ENCODE data around the gene SQSTM1. TPM values are rescaled to one million over a fixed set of nuclear protein-coding genes. Genes with fewer than 3 reads are reported as not detected.

Gene SQSTM1
- polyA plus RNA-seq, 2 of the 4 experiments (the other 2 are of a cell fraction) = 362 to 625 TPM

GRCh38 chr5:179832039-179832745 lies 11.5 kb downstream of the SQSTM1 start:
- ChIA-PET CTCF (interaction anchor here (0.9 to 11.6 kb wide), 7 partner anchors 9 to 36 kb away, joined by 3 to 86 read pairs (median 3); no protein-coding TSS in a partner anchor), POLR2A (interaction anchor here (0.9 to 1.6 kb wide), 2 partner anchors 10 to 11 kb away, joined by 3 to 7 read pairs; partner anchors contain the start of gene SQSTM1)
- Histone ChIP-seq H3K4me1 (peaks cover 64% of the 10 kb centered on the region), H3K9me3 (no peaks in the 10 kb centered on the region), H3K4me2 (no peak overlapping the region), H3K4me3 (no peak overlapping the region), H3K27ac (peak overlapping the region in 1 of 2 experiments; percentile 8; a peak in 1 of 6 replicates)
- DNase-seq (ENCODE audit: low read depth in 1 of 2, low spot score in 1 of 2) = no peak
- peak; percentile 46; the same call in 1 of the 2 replicates for TF ChIP-seq MAX (IDR thresholded peaks at IDR 0.05)
- no peak for TF ChIP-seq HDAC2 (IDR thresholded peaks at IDR 0.05)
- TF ChIP-seq TFCP2L1 (CRISPR knock-in tag; IDR thresholded peaks at IDR 0.05) = peak; percentile 84; the same call in 1 of the 2 replicates
- peak; percentile 9; the same call in 1 of the 2 replicates for TF ChIP-seq FOSB (CRISPR knock-in tag; IDR thresholded peaks at IDR 0.05)
- TF ChIP-seq POLR2AphosphoS2 (conservative IDR thresholded peaks at IDR 0.05; ENCODE audit: low read length) = peak; percentile 76
- 0 out of 5 replicates have a peak, but pooled peaks of 1 of the 2 experiments have one; percentile 21 for TF ChIP-seq JUN (IDR thresholded peaks at IDR 0.05)
- 87% methylated on average over 20 of the region's 20 CpGs for WGBS (ENCODE audit: missing lambda C conversion rate)
- ATAC-seq = peak; percentile 33 to 34
- FAIRE-seq = no peak

DNA sequence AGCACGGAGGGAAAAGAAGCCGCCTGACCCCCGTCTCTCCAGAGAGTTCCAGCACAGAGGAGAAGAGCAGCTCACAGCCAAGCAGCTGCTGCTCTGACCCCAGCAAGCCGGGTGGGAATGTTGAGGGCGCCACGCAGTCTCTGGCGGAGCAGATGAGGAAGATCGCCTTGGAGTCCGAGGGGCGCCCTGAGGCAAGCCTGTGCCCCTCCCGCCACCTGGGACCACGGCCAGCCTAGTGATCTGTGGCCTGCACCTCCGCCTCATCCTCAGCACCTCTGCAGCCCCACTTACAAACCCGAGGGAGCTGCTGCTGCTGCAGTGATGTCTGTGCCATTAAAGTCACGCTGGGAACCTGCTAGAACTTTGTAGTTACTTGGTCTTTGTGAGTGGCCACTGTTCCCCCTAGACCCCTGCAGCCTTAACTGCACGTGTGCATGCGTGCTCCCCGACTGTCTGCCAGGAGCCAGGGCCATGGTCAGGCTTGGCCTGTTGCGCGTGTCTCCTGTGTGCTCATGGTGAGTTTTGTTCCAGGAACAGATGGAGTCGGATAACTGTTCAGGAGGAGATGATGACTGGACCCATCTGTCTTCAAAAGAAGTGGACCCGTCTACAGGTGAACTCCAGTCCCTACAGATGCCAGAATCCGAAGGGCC lies 12.5 kb downstream of the SQSTM1 start:
- TF ChIP-seq POLR2AphosphoS2 (conservative IDR thresholded peaks at IDR 0.05; ENCODE audit: low read length) (peak; percentile 49; the same call in 1 of the 2 replicates), ESRRA (IDR thresholded peaks at IDR 0.05; ENCODE audit: borderline replicate concordance, low read length) (no peak), JUN (IDR thresholded peaks at IDR 0.05) (peak in 1 of 2 experiments; percentile 52; a peak in 3 of 5 replicates), E2F6 (IDR thresholded peaks at IDR 0.05; ENCODE audit: borderline replicate concordance, low read depth) (no peak)
- TF ChIP-seq, protein P1, sequence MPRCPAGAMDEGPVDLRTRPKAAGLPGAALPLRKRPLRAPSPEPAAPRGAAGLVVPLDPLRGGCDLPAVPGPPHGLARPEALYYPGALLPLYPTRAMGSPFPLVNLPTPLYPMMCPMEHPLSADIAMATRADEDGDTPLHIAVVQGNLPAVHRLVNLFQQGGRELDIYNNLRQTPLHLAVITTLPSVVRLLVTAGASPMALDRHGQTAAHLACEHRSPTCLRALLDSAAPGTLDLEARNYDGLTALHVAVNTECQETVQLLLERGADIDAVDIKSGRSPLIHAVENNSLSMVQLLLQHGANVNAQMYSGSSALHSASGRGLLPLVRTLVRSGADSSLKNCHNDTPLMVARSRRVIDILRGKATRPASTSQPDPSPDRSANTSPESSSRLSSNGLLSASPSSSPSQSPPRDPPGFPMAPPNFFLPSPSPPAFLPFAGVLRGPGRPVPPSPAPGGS (IDR thresholded peaks at IDR 0.05) = no peak
- POLR2A ChIA-PET = interaction anchor here (1.6 kb wide), 1 partner anchor 12 kb away, joined by 7 read pairs; the partner anchor contains the start of gene SQSTM1
- ATAC-seq = peak; percentile 2; a peak in 5 of 6 replicates

GRCh38 chr5:179833709-179834070 lies 13.0 kb downstream of the SQSTM1 start:
- WGBS (ENCODE audit: missing lambda C conversion rate) = 85% methylated on average over 3 of the region's 3 CpGs
- H3K9me3 ChIP-seq = no peaks in the 10 kb centered on the region
- FAIRE-seq = no peak
- H3K27ac ChIP-seq = 0 out of 6 replicates have a peak overlapping the region, but pooled peaks of 1 of the 2 experiments have one; percentile 30
- CTCF ChIA-PET = interaction anchor here (1.9 to 11.6 kb wide), 3 partner anchors 11 to 32 kb away, joined by 5 to 86 read pairs (median 6); no protein-coding TSS in a partner anchor
- H3K4me3 ChIP-seq = no peak overlapping the region
- TF ChIP-seq, protein P2, sequence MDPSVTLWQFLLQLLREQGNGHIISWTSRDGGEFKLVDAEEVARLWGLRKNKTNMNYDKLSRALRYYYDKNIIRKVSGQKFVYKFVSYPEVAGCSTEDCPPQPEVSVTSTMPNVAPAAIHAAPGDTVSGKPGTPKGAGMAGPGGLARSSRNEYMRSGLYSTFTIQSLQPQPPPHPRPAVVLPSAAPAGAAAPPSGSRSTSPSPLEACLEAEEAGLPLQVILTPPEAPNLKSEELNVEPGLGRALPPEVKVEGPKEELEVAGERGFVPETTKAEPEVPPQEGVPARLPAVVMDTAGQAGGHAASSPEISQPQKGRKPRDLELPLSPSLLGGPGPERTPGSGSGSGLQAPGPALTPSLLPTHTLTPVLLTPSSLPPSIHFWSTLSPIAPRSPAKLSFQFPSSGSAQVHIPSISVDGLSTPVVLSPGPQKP (IDR thresholded peaks at IDR 0.05; ENCODE audit: low read depth, low read length) = no peak
- no peak for TF ChIP-seq GATA3 (IDR thresholded peaks at IDR 0.05; ENCODE audit: borderline replicate concordance)
- TF ChIP-seq RFX5 (IDR thresholded peaks at IDR 0.05) = no peak
- TF ChIP-seq CHD2 (IDR thresholded peaks at IDR 0.05; ENCODE audit: low read length, partially characterized antibody) = no peak
- TF ChIP-seq HEYL (CRISPR knock-in tag; IDR thresholded peaks at IDR 0.05) = no peak
- TF ChIP-seq TFCP2L1 (CRISPR knock-in tag; IDR thresholded peaks at IDR 0.05) = no peak
- no peak for TF ChIP-seq RCOR1 (IDR thresholded peaks at IDR 0.05; ENCODE audit: low read depth, low read length)
- TF ChIP-seq ZNF302 (CRISPR knock-in tag; IDR thresholded peaks at IDR 0.05) = no peak
- TF ChIP-seq EHMT2 (IDR thresholded peaks at IDR 0.05; ENCODE audit: low read depth) = no peak
- no peak for TF ChIP-seq SMC3 (IDR thresholded peaks at IDR 0.05)
- no peak for TF ChIP-seq CEBPB (IDR thresholded peaks at IDR 0.05)
- TF ChIP-seq NR3C1 (IDR thresholded peaks at IDR 0.05) = no peak
- TF ChIP-seq ZC3H11A (IDR thresholded peaks at IDR 0.05) = no peak
- TF ChIP-seq SREBF2 (IDR thresholded peaks at IDR 0.05) = no peak
- no peak for TF ChIP-seq CTCF (IDR thresholded peaks at IDR 0.05)
- TF ChIP-seq EP300 (IDR thresholded peaks at IDR 0.05) = no peak
- TF ChIP-seq KDM1A (IDR thresholded peaks at IDR 0.05; ENCODE audit: low read depth) = no peak
- TF ChIP-seq ZSCAN20 (CRISPR knock-in tag; IDR thresholded peaks at IDR 0.05) = no peak
- no peak for TF ChIP-seq HOXB5 (CRISPR knock-in tag; IDR thresholded peaks at IDR 0.05)
- TF ChIP-seq RARB (CRISPR knock-in tag; IDR thresholded peaks at IDR 0.05) = no peak
- peaks cover 59% of the 10 kb centered on the region for H3K4me1 ChIP-seq
- no peak; a peak in 1 of 6 replicates for ATAC-seq
- POLR2A ChIA-PET = interaction anchor here (1.6 kb wide), 1 partner anchor 13 kb away, joined by 7 read pairs; the partner anchor contains the start of gene SQSTM1
- no peak for DNase-seq (ENCODE audit: low read depth in 1 of 2, low spot score in 1 of 2)
- no peak overlapping the region for H3K4me2 ChIP-seq

More for the DNA sequence above, 12.5 kb downstream of the SQSTM1 start:
- DNase-seq (ENCODE audit: low read depth in 1 of 2, low spot score in 1 of 2) (no peak), FAIRE-seq (no peak)
- Histone ChIP-seq H3K27ac (0 out of 6 replicates have a peak overlapping the region, but pooled peaks of 1 of the 2 experiments have one; percentile 14), H3K4me3 (no peak overlapping the region), H3K4me2 (no peak overlapping the region), H3K9me3 (no peaks in the 10 kb centered on the region), H3K4me1 (peaks cover 63% of the 10 kb centered on the region)
- WGBS (ENCODE audit: missing lambda C conversion rate) = 90% methylated on average over 20 of the region's 23 CpGs
- CTCF ChIA-PET = interaction anchor here (0.9 to 11.6 kb wide), 6 partner anchors 10 to 37 kb away, joined by 3 to 86 read pairs (median 4); no protein-coding TSS in a partner anchor
